ENCODE results near the gene EEF1A2.

Gene EEF1A2

GRCh38 chr20:63498960-63499337 lies at the start of gene EEF1A2:
TSS of gene EEF1A2 (minus strand) at chr20:63499083. CDS start at chr20:63497763, 1,320 bp downstream.
- no peak for DNase-seq

- DNase-seq, result no peak
Observed at GRCh38 chr20:63548542-63548941, 49.7 kb upstream of the EEF1A2 start.

- DNase-seq, result no peak
Observed at GRCh38 chr20:63547725-63548480, 49.0 kb upstream of the EEF1A2 start, which contains the start of gene SRMS. TSS of gene SRMS (minus strand) at chr20:63547749. CDS start at chr20:63547463, 286 bp downstream.

GRCh38 chr20:63546956-63547724 lies 48.3 kb upstream of the EEF1A2 start:
- DNase-seq, result no peak

GRCh38 chr20:63546256-63546955 lies 47.5 kb upstream of the EEF1A2 start:
- no peak for DNase-seq

GRCh38 chr20:63545814-63546213 lies 46.9 kb upstream of the EEF1A2 start:
- DNase-seq, result no peak

GRCh38 chr20:63544958-63545516 lies 46.2 kb upstream of the EEF1A2 start:
- no peak for DNase-seq

- DNase-seq, result no peak
Observed at GRCh38 chr20:63544241-63544957, 45.5 kb upstream of the EEF1A2 start.

GRCh38 chr20:63543733-63544132 lies 44.9 kb upstream of the EEF1A2 start:
- no peak for DNase-seq

- no peak for DNase-seq
Observed at GRCh38 chr20:63543131-63543530, 44.2 kb upstream of the EEF1A2 start.

GRCh38 chr20:63542696-63543095 lies 43.8 kb upstream of the EEF1A2 start:
- no peak for DNase-seq

GRCh38 chr20:63542031-63542559 lies 43.2 kb upstream of the EEF1A2 start:
- no peak for DNase-seq

GRCh38 chr20:63541371-63541770 lies 42.5 kb upstream of the EEF1A2 start:
- no peak for DNase-seq

GRCh38 chr20:63540417-63541186 lies 41.7 kb upstream of the EEF1A2 start:
- no peak for DNase-seq

- DNase-seq, result no peak
Observed at GRCh38 chr20:63539441-63540370, 40.8 kb upstream of the EEF1A2 start.

GRCh38 chr20:63539092-63539430 lies 40.2 kb upstream of the EEF1A2 start:
- DNase-seq, result no peak

- no peak for DNase-seq
Observed at GRCh38 chr20:63538204-63539091, 39.6 kb upstream of the EEF1A2 start.

- peak; percentile 74 for DNase-seq
Observed at GRCh38 chr20:63537525-63538203, 38.8 kb upstream of the EEF1A2 start.
